ENCODE data around the gene IL10RA.
A peak's percentile ranks its signal among the peaks of the same experiment; 100 is the strongest.

The IL10RA gene

DNA sequence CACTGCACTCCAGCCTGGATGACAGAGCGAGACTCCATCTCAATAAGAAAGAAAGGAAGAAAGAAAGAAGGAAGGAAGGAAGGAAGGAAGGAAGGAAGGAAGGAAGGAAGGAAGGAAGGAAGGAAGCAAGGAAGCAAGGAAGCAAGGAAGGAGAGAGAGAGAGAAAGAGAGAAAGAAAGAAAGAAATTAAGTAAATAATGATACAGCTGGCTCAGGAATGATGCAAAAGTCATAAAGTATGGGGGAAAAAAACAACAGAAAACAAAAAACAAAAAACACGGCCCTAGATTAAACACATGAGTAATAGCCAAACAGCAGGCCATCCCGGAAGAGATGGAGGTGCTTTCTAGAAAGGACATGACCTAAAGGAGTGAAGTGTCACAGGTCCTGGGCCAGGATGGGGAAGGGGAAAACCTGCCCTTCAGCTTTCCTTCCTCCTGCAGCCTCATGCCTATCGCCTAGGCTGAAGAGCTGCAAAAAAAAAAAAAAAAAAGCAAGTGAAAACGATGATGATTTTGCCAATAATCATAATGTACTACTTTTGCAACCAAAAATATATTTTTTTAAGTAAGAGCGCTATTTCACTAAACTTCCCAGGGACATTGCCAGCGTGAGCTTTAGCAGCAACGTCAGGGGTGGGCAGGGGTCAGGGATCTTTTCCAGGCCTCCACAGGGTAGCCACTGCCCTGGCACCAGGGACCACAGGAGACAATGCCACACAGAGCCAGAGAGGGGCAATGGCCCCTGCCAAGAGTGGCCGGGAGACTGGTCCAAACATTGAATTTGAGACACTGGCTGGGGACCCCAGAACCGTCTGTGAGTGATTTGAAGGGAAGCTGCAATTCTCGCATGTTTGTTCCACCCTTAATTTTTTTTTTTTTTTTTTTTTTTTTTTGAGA lies 62.5 kb downstream of the IL10RA start:
- peak in 1 of 2 donors; percentile 37 for DNase-seq

DNA sequence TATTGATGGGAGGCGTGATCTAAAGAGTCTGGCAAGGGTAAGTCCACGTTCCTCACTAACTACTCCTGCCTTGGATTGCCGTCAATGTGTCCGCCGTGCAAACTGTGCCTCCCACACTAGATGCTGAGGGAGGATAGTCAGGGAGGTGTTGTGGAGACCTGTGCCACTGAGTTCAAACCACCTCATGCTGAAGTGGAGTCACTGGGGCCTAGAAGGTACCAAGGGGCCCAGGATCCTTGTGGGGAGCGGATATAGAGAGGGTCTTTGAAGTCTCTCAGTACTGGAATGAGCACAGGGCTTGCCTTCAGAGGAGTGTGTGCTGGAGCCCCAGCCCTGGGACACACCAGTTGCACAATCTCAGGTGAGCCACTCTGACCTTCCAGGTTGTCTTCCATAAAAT lies 63.6 kb downstream of the IL10RA start:
- DNase-seq: no peak

DNA sequence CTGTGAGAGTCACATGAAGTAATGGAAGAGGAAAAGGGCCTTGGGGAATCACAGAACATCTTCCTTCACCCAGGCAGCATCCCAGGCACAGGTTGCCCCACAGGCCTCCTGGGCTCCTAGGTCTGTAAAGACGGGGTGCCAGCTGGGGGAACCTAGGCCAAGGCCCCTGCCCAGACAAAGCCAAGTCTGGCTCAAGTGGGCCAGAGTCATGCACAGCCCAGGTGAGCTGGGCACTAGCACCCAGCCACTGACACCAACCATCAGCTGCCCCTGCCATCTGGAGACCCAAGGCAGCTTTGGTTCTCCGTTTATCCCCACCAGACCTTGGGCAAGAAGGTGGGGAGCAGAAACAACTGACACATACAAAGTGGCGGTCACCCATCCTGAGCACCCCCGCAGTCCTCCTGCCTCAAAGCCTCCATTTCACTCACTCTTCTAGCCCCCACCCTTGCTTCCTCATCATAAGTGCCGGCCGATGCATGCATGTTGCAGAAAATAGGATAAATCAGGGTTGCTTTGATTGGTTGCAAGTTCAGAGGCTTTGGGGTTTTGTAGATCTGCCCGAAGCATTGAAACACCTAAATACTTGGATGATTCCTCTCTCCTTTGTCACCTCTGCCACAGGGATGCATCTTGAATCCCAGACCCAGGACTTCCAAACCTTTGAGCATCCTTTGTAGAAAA lies 64.2 kb downstream of the IL10RA start:
- DNase-seq: no peak

All from CD4-positive, alpha-beta T cell treated with Interferon alpha-2 for 1 hour (primary cell).